Kidney (tissue), 14 donors: ENCODE measurements around the gene CES3. TPM values are rescaled to one million over a fixed set of nuclear protein-coding genes. Genes with fewer than 3 reads are reported as not detected.
A peak's percentile ranks its signal among the peaks of the same experiment; 100 is the strongest.

ENCODE experiments used
- DNase-seq, 5 donors: peaks; one replicate each; pipeline ENCODE4 v3.0.0-alpha.2; 2013 to 2020
- FAIRE-seq: peaks from 2 replicates; lab custom pipeline; 2012; peaks lifted over from hg19 to GRCh38; lab: Jason Lieb, UNC
- H3K27ac ChIP-seq, 2 donors: one replicate each; pipeline ENCODE4 v1.7.0; 2013; ENCODE audit warnings: low read depth in 2 of 2, low read length in 2 of 2, inconsistent platforms in 1 of 2
- H3K27me3 ChIP-seq: one replicate; pipeline ENCODE4 v1.7.1; 2013; ENCODE audit warnings: low read length, inconsistent platforms; ENCODE audit not compliant: control insufficient read depth, insufficient read depth
- H3K36me3 ChIP-seq, 3 donors: one replicate each; pipeline versions ENCODE4 v1.7.0 to v1.7.1; 2013; ENCODE audit warnings: low read length in 3 of 3, control low read depth in 1 of 3, inconsistent platforms in 1 of 3; ENCODE audit not compliant: insufficient read depth in 3 of 3, control insufficient read depth in 2 of 3
- H3K4me1 ChIP-seq, 3 donors: one replicate each; pipeline versions ENCODE4 v1.7.0 to v1.7.1; 2013; ENCODE audit warnings: low read length in 3 of 3, inconsistent platforms in 1 of 3, low read depth in 1 of 3; ENCODE audit not compliant: control insufficient read depth in 2 of 3, insufficient read depth in 2 of 3
- H3K4me3 ChIP-seq, 3 donors: one replicate each; pipeline versions ENCODE4 v1.7.0 to v1.8.1; 2013; ENCODE audit warnings: low read length in 3 of 3, control low read depth in 1 of 3, inconsistent platforms in 1 of 3
- H3K9ac ChIP-seq, 3 donors: one replicate each; pipeline versions ENCODE4 v1.7.0 to v1.7.1; 2013; ENCODE audit warnings: low read length in 3 of 3, control low read depth in 1 of 3, inconsistent platforms in 1 of 3
- H3K9me3 ChIP-seq, 3 donors: one replicate each; pipeline versions ENCODE4 v1.7.0 to v1.7.1; 2013; ENCODE audit warnings: low read length in 3 of 3, control low read depth in 1 of 3, inconsistent platforms in 1 of 3; ENCODE audit not compliant: control insufficient read depth in 2 of 3, insufficient read depth in 1 of 3
- intact Hi-C: fragments of 100-400 bp; cut with DNase I; formaldehyde crosslinking; loops from one replicate; pipeline ENCODE4 v1.11.1; 2022
- polyA plus RNA-seq: library from polyadenylated mRNA; stranded (reverse); fragments of 350-450 nt; fragmentation: Illumina TruSeq; extraction: RNeasy Lipid Tissue Mini Kit (QIAGEN cat#74804); gene quantifications from one replicate; pipeline ENCODE4 v1.2.3, GENCODE V29; 2014; ENCODE audit warnings: low read depth, low replicate concordance; ENCODE audit not compliant: insufficient read depth
- total RNA-seq: library from RNA; stranded (reverse); fragmentation: NEBNext Ultra II Directional; extraction: Animal tissue kit (Norgen Biotek cat#: 25700); gene quantifications from one replicate; pipeline ENCODE4 v1.2.1, GENCODE V29; 2021
- TF ChIP-seq, protein P1 (sequence below): IDR thresholded peaks from 3 replicates; pipeline ENCODE4 v1.5.1; 2012; ENCODE audit warnings: mild to moderate bottlenecking, moderate library complexity, borderline replicate concordance; ENCODE audit not compliant: insufficient read depth; ENCODE audit errors: extremely low read depth
- donor health status: control.
- donor health status: control.
- donor health status: control.
- donor health status: control.
- donor health status: control.
- donor health status: DM: yes; HTN: yes; CAD: no.
- donor health status: Normal renal cell carcinoma (clear cell type).

CES3 gene
- total and polyA plus RNA-seq, 2 donors from 2014 or later, result 2.1 to 7.8 TPM

DNA sequence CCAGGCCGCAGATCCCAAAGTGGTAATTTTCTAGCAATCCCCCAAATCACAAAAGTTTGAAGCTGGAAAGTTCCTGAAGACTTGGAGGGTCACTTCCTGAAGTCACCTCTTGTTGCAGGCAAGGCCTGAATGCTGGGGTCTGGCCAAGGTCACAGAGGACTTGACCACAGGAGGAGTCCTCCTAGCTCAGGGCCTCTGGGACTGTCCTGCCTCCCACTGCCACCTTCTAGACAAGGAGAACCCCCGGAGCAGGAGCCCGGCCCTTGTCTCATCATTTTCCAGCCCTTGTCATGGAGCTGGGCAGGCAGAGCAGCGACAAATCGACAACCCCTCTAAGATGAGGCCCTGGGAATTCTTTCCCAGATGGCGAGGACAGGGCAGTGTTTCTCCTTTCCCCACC is 42.7 kb upstream of the CES3 start:
- DNase-seq, result no peak
- Histone ChIP-seq H3K36me3 (peaks cover 0 to 12% (median 3%) of the 10 kb centered on the region in 3 donors), H3K27me3 (no peaks in the 10 kb centered on the region), H3K4me1 (peaks cover 0 to 38% (median 27%) of the 10 kb centered on the region in 3 donors), H3K9ac (peak overlapping the region in 2 of 3 donors; percentile 87 to 88), H3K9me3 (no peaks in the 10 kb centered on the region), H3K27ac (peak overlapping the region; percentile 93), H3K4me3 (peak overlapping the region; percentile 42 to 86 (median 84))
- intact Hi-C loops, result no loop called here
- no peak for FAIRE-seq
- TF ChIP-seq, protein P1, sequence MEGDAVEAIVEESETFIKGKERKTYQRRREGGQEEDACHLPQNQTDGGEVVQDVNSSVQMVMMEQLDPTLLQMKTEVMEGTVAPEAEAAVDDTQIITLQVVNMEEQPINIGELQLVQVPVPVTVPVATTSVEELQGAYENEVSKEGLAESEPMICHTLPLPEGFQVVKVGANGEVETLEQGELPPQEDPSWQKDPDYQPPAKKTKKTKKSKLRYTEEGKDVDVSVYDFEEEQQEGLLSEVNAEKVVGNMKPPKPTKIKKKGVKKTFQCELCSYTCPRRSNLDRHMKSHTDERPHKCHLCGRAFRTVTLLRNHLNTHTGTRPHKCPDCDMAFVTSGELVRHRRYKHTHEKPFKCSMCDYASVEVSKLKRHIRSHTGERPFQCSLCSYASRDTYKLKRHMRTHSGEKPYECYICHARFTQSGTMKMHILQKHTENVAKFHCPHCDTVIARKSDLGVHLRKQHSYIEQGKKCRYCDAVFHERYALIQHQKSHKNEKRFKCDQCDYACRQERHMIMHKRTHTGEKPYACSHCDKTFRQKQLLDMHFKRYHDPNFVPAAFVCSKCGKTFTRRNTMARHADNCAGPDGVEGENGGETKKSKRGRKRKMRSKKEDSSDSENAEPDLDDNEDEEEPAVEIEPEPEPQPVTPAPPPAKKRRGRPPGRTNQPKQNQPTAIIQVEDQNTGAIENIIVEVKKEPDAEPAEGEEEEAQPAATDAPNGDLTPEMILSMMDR, result no peak

DNA sequence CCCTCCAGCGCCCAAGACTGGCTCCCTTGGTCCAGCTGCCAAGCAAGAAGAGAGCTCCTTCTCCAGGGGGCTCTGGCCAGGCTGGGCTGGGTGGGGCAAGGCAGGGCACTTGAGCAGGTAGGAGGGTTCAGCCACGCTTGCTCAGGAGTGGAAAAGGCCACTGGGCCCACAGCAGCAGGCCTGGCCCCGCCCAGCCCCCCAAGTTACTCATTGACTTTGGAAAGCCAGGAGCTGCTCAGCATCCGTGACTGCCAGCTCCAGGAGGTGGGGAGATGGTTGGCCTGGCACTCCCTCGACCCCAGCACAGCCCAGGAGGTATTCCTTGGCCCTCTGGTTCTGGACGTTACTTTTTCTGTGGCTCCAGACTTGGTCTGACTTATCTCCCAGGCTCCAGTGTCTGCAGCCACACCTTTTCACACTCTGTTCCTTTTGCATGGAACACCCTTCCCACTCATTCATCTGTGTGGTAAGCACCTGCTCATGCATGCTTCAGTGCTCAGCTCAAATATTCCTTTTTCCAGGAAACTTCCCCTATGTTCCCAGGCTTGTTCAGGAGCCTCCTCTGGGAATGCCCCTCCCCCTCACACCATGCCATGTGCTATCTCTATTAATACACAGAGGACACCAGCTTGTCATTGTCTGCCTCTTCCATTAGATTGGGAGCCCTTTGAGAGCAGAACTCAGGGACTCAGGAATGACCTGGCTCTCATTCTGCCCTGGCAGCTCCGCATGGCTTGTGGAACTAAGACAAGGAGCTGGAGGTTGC is 42.1 kb upstream of the CES3 start, which contains the start of gene CDH16:
CDH16 (minus strand) TSS at position 83 of the 766 bp plus-strand sequence. CDS start 820 bp downstream, outside the sequence.
- H3K4me1 ChIP-seq, result peaks cover 0 to 38% (median 27%) of the 10 kb centered on the region in 3 donors
- no peaks in the 10 kb centered on the region for H3K27me3 ChIP-seq
- DNase-seq, result peak; percentile 90 to 97 (median 93)
- H3K4me3 ChIP-seq, result peak within 1 kb of the TSS; percentile 42 to 86 (median 84)
- TF ChIP-seq, protein P1, result no peak
- peak within 1 kb of the TSS in 2 of 3 donors; percentile 87 to 88 for H3K9ac ChIP-seq
- H3K27ac ChIP-seq, result peak within 1 kb of the TSS; percentile 93
- intact Hi-C loops, result no loop called here
- H3K9me3 ChIP-seq, result no peaks in the 10 kb centered on the region
- H3K36me3 ChIP-seq, result peaks cover 0 to 12% (median 3%) of the 10 kb centered on the region in 3 donors
- FAIRE-seq, result no peak

DNA sequence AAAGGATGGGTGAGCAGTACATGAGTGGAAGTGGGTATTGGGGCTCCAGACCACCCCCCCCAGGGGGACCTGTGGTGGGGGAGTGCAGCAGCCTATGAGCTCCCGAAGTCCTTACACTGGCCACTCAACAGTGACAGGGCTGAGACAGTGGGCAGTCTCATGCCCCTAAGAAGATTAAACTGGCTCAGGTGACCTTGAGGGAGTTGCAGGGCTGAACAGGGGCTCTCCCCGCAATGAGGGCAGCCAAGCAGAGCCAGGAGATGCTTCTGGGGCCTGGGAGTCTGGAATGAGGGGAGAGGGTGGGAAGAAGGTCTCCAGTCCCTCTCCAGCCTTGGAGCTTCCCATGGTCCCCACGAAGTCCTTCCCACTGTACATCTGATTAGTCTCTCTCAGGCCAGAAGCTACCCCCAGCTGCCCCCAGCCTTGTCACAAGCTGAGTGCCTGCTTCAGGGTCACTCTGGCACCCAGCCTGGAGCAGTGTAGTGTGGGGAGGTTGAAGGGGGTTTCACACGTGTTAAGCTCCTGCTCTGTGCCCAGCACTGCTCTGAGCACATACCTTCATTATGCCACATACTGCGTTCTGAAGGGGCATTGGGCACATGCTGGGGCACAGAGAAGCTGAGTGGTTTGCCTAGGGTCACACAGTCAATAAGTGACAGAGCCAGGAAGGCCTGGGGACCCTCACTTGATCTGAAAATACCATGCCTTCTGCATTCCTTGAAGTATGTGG is 41.3 kb upstream of the CES3 start:
- H3K9ac ChIP-seq, result peak overlapping the region in 2 of 3 donors; percentile 49 to 63
- H3K4me3 ChIP-seq, result peak overlapping the region in 1 of 3 donors; percentile 10
- FAIRE-seq (no peak), DNase-seq (no peak)
- no peaks in the 10 kb centered on the region for H3K9me3 ChIP-seq
- H3K27me3 ChIP-seq, result no peaks in the 10 kb centered on the region
- TF ChIP-seq, protein P1, result no peak
- H3K27ac ChIP-seq, result peak overlapping the region; percentile 93
- intact Hi-C loops, result no loop called here
- H3K36me3 ChIP-seq, result peaks cover 0 to 5% (median 0%) of the 10 kb centered on the region in 3 donors
- peaks cover 0 to 32% (median 27%) of the 10 kb centered on the region in 3 donors for H3K4me1 ChIP-seq
